HepG2 (cell line): Measurements from ENCODE around the gene CHCHD1. TPM values are rescaled to one million over a fixed set of nuclear protein-coding genes. Genes with fewer than 3 reads are reported as not detected.

Experiments
- BCLAF1 ChIP-seq: fragments of 450-650 bp; IDR thresholded peaks from 2 replicates; pipeline ENCODE4 v1.6.1; 2017; ENCODE audit warnings: mild to moderate bottlenecking
- CERS6 ChIP-seq: sonication (generic); formaldehyde crosslinking; IDR thresholded peaks from 2 replicates; pipeline ENCODE4 v1.5.0; 2020; ENCODE audit warnings: missing genetic modification reagents
- HMGA1 ChIP-seq: sonication (generic); formaldehyde crosslinking; conservative IDR thresholded peaks from 2 replicates; pipeline ENCODE4 v1.4.0; 2020; ENCODE audit warnings: missing genetic modification reagents
- HOXA5 ChIP-seq: sonication (generic); formaldehyde crosslinking; IDR thresholded peaks from 2 replicates; pipeline ENCODE4 v1.4.0; 2020; ENCODE audit warnings: missing genetic modification reagents
- IKZF5 ChIP-seq: IDR thresholded peaks from 2 replicates; pipeline ENCODE4 v1.6.1; 2018; ENCODE audit warnings: missing genetic modification reagents, mild to moderate bottlenecking, missing compliant biosample characterization
- KDM6A ChIP-seq: IDR thresholded peaks from 2 replicates; pipeline ENCODE4 v1.6.1; 2016; ENCODE audit warnings: low read depth
- KLF15 ChIP-seq: sonication (generic); formaldehyde crosslinking; IDR thresholded peaks from 2 replicates; pipeline ENCODE4 v1.8.1; 2023; ENCODE audit warnings: borderline replicate concordance, mild to moderate bottlenecking, inconsistent platforms, missing genetic modification reagents, mixed read lengths
- NFATC3 ChIP-seq: sonication (generic); formaldehyde crosslinking; IDR thresholded peaks from 2 replicates; pipeline ENCODE4 v1.5.1; 2020; ENCODE audit warnings: mild to moderate bottlenecking, missing genetic modification reagents
- NFKBIZ ChIP-seq: IDR thresholded peaks from 2 replicates; pipeline ENCODE4 v1.6.1; 2018; ENCODE audit warnings: missing genetic modification reagents, missing compliant biosample characterization
- NR2C2 ChIP-seq: sonication (generic); formaldehyde crosslinking; IDR thresholded peaks from 2 replicates; pipeline ENCODE4 v1.4.0; 2020; ENCODE audit warnings: missing genetic modification reagents, mild to moderate bottlenecking, moderate library complexity, borderline replicate concordance
- PLSCR1 ChIP-seq: sonication (generic); formaldehyde crosslinking; IDR thresholded peaks from 2 replicates; pipeline ENCODE4 v1.5.0; 2020; ENCODE audit warnings: missing genetic modification reagents, mild to moderate bottlenecking, borderline replicate concordance
- PTBP1 ChIP-seq: fragments of 200-400 bp; formaldehyde crosslinking; IDR thresholded peaks from 2 replicates; pipeline ENCODE4 v1.6.1; 2018; ENCODE audit warnings: low read length, low read depth; ENCODE audit not compliant: poor library complexity, severe bottlenecking
- RARG ChIP-seq: sonication (generic); formaldehyde crosslinking; IDR thresholded peaks from 2 replicates; pipeline ENCODE4 v1.4.0; 2020; ENCODE audit warnings: low read depth, mild to moderate bottlenecking, missing genetic modification reagents
- SNAPC2 ChIP-seq: sonication (generic); formaldehyde crosslinking; IDR thresholded peaks from 2 replicates; pipeline ENCODE4 v1.8.1; 2022; ENCODE audit warnings: mild to moderate bottlenecking, missing genetic modification reagents
- TBL1XR1 ChIP-seq: fragments of 150-350 bp; IDR thresholded peaks from 2 replicates; pipeline ENCODE4 v1.6.1; 2014; ENCODE audit warnings: borderline replicate concordance, low read length; ENCODE audit not compliant: partially characterized antibody
- TBX2 ChIP-seq: sonication (generic); formaldehyde crosslinking; IDR thresholded peaks from 2 replicates; pipeline ENCODE4 v1.5.0; 2020; ENCODE audit warnings: missing genetic modification reagents, mild to moderate bottlenecking, borderline replicate concordance
- ZMAT3 ChIP-seq: sonication (generic); formaldehyde crosslinking; conservative IDR thresholded peaks from 2 replicates; pipeline ENCODE4 v1.7.0; 2021; ENCODE audit warnings: missing genetic modification reagents
- ZNF251 ChIP-seq: sonication (generic); formaldehyde crosslinking; IDR thresholded peaks from 2 replicates; pipeline ENCODE4 v1.9.0; 2021; ENCODE audit warnings: mild to moderate bottlenecking, missing genetic modification reagents
- ZNF276 ChIP-seq: sonication (generic); formaldehyde crosslinking; IDR thresholded peaks from 2 replicates; pipeline ENCODE4 v1.4.0; 2020; ENCODE audit warnings: mild to moderate bottlenecking, low read depth, missing genetic modification reagents
- ZNF703 ChIP-seq: sonication (generic); formaldehyde crosslinking; IDR thresholded peaks from 2 replicates; pipeline ENCODE4 v1.5.1; 2020; ENCODE audit warnings: missing genetic modification reagents, mild to moderate bottlenecking, moderate library complexity, borderline replicate concordance
- ZSCAN21 ChIP-seq: sonication (generic); formaldehyde crosslinking; IDR thresholded peaks from 2 replicates; pipeline ENCODE4 v1.8.0; 2022; ENCODE audit warnings: mild to moderate bottlenecking, missing genetic modification reagents, moderate library complexity, borderline replicate concordance
- polyA plus RNA-seq, 8 experiments: library from polyadenylated mRNA; depleted of rRNA in 3 of 8; stranded (reverse) in 7 of 8; unstranded in 1 of 8; fragments of >200 nt; fragmentation: Illumina TruSeq in 4 of 8; extraction: Trizol in 4 of 8; gene quantifications; 2 replicates each; pipeline versions ENCODE4 v1.2.1 to v1.2.3, GENCODE V29; 2011 to 2016; ENCODE audit warnings: low read depth in 4 of 8, missing spikeins in 1 of 8, mixed read lengths in 1 of 8; ENCODE audit not compliant: insufficient read depth in 1 of 8
- total RNA-seq, 5 experiments: library from RNA; depleted of rRNA; stranded (reverse); fragments of >200 nt; fragmentation: Illumina TruSeq; extraction: Trizol; gene quantifications; 2 replicates each; pipeline ENCODE4 v1.2.3, GENCODE V29; 2016; ENCODE audit warnings: low read depth in 1 of 5

The CHCHD1 gene
- total and polyA plus RNA-seq, 2 of the 13 experiments (the other 11 are each of a cell fraction or from before 2014, with no cell fraction given): 36.9 to 71.2 TPM

GRCh38 chr10:73772281-73773151 lies 9.3 kb upstream of the CHCHD1 start (continued):
- TF ChIP-seq BCLAF1: no peak
- no peak; the same call in 1 of the 2 replicates for TF ChIP-seq HOXA5
- no peak for TF ChIP-seq ZNF276 (CRISPR knock-in tag)
- no peak for TF ChIP-seq KDM6A (CRISPR knock-in tag)
- TF ChIP-seq HMGA1 (CRISPR knock-in tag): no peak
- TF ChIP-seq NFKBIZ (CRISPR knock-in tag): no peak
- no peak for TF ChIP-seq KLF15 (CRISPR knock-in tag)
- peak; percentile 35 for TF ChIP-seq PTBP1
- peak; percentile 14; the same call in 1 of the 2 replicates for TF ChIP-seq TBX2 (CRISPR knock-in tag)
- peak; percentile 38; the same call in 1 of the 2 replicates for TF ChIP-seq IKZF5 (CRISPR knock-in tag)
- no peak for TF ChIP-seq CERS6
- TF ChIP-seq NFATC3: 0 out of 2 replicates have a peak, but pooled peaks have one; percentile 42
- peak; percentile 48; the same call in 1 of the 2 replicates for TF ChIP-seq NR2C2 (CRISPR knock-in tag)
- no peak for TF ChIP-seq PLSCR1
- no peak for TF ChIP-seq ZMAT3 (CRISPR knock-in tag)
- TF ChIP-seq ZSCAN21 (CRISPR knock-in tag): 0 out of 2 replicates have a peak, but pooled peaks have one; percentile 52
- TF ChIP-seq TBL1XR1: no peak
- no peak for TF ChIP-seq RARG (CRISPR knock-in tag)
- no peak; the same call in 1 of the 2 replicates for TF ChIP-seq ZNF703 (CRISPR knock-in tag)
- TF ChIP-seq ZNF251: no peak
- TF ChIP-seq SNAPC2: 0 out of 2 replicates have a peak, but pooled peaks have one; percentile 12
